Measurements from ENCODE around the gene MED29.

The MED29 gene

GRCh38 chr19:39446365-39447084 lies 55.3 kb downstream of the MED29 start:
- Histone ChIP-seq H3K36me3 (peaks cover 25% of the 10 kb centered on the region), H3K9me3 (ENCODE audit: severe bottlenecking) (no peaks in the 10 kb centered on the region), H3K27me3 (ENCODE audit: insufficient read depth, low read depth, severe bottlenecking) (no peaks in the 10 kb centered on the region), H3K4me3 (ENCODE audit: low read depth, low read length) (peak overlapping the region; percentile 95), H3K27ac (no peak overlapping the region)
- DNase-seq = peak; percentile 39
- no peak for TF ChIP-seq CTCF (IDR thresholded peaks at IDR 0.05; ENCODE audit: low read depth, low read length)

- H3K9me3 ChIP-seq (ENCODE audit: severe bottlenecking) = no peaks in the 10 kb centered on the region
- no peaks in the 10 kb centered on the region for H3K27me3 ChIP-seq (ENCODE audit: insufficient read depth, low read depth, severe bottlenecking)
- no peak overlapping the region for H3K4me3 ChIP-seq (ENCODE audit: low read depth, low read length)
- no peak for DNase-seq
- no peak for TF ChIP-seq CTCF (IDR thresholded peaks at IDR 0.05; ENCODE audit: low read depth, low read length)
- no peak overlapping the region for H3K27ac ChIP-seq
- H3K36me3 ChIP-seq = peaks cover 32% of the 10 kb centered on the region
Observed at GRCh38 chr19:39448271-39448670, 57.1 kb downstream of the MED29 start.

- Histone ChIP-seq H3K9me3 (ENCODE audit: severe bottlenecking) (no peaks in the 10 kb centered on the region), H3K27ac (no peak overlapping the region), H3K36me3 (peaks cover 39% of the 10 kb centered on the region), H3K4me3 (ENCODE audit: low read depth, low read length) (no peak overlapping the region), H3K27me3 (ENCODE audit: insufficient read depth, low read depth, severe bottlenecking) (no peaks in the 10 kb centered on the region)
- TF ChIP-seq CTCF (IDR thresholded peaks at IDR 0.05; ENCODE audit: low read depth, low read length) = no peak
- DNase-seq = no peak
Observed at GRCh38 chr19:39449116-39449797, 58.1 kb downstream of the MED29 start.

Data from WERI-Rb-1 (cell line).